ENCODE results near the gene DCDC1.

DNA sequence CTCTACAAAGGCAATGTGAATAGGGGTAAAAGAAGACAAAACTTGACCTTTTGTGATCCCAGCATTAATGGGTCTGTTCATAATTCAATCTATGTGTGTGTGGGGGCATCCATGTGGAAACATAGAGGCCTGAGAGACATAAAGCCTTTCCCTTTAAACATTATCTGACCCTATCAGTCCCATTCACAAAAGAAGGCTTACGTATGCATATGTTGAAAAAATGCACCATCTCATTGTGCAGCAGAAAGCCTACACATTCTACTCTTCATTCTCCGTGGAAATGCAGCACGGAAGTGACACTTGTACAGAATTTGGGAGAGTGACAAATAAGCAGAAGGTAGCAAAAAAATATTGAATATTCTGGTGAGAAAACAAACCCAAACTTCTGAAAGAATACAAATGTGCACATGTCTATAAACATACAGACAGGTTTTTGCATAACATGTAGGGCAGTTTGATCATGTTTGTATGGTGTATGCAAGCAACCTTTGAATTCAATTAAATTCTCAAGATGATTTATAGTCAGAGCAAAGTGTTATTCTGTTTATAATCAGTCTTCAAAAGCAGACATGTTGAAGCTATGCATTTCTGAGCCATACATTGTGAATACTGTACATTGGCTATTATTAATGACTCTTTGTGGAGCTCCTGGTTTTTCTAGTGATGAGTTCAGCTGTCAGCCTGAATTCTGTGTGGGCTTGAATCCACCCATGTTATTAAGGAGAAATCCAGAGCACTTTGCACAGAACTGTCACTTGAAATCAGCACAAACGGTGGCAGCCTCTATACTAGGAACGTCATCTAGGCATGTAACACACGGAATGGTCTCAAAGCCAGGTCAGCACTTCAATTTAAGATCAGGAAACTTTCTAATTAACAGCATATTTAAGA is 236.8 kb downstream of the DCDC1 start:
- TF ChIP-seq, protein P1, sequence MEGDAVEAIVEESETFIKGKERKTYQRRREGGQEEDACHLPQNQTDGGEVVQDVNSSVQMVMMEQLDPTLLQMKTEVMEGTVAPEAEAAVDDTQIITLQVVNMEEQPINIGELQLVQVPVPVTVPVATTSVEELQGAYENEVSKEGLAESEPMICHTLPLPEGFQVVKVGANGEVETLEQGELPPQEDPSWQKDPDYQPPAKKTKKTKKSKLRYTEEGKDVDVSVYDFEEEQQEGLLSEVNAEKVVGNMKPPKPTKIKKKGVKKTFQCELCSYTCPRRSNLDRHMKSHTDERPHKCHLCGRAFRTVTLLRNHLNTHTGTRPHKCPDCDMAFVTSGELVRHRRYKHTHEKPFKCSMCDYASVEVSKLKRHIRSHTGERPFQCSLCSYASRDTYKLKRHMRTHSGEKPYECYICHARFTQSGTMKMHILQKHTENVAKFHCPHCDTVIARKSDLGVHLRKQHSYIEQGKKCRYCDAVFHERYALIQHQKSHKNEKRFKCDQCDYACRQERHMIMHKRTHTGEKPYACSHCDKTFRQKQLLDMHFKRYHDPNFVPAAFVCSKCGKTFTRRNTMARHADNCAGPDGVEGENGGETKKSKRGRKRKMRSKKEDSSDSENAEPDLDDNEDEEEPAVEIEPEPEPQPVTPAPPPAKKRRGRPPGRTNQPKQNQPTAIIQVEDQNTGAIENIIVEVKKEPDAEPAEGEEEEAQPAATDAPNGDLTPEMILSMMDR (conservative IDR thresholded peaks at IDR 0.05; ENCODE audit: low read depth, low read length): no peak
- TF ChIP-seq EZH2 (IDR thresholded peaks at IDR 0.05; ENCODE audit: borderline replicate concordance, low read depth, low read length, poor library complexity, severe bottlenecking): no peak

All from A673 (cell line).